ENCODE measurements around the gene UBE2V1. TPM values are rescaled to one million over a fixed set of nuclear protein-coding genes. Genes with fewer than 3 reads are reported as not detected.

The UBE2V1 gene
- total and polyA plus RNA-seq, 12 donors, result 57.4 to 242 (median 79.4) TPM

DNA sequence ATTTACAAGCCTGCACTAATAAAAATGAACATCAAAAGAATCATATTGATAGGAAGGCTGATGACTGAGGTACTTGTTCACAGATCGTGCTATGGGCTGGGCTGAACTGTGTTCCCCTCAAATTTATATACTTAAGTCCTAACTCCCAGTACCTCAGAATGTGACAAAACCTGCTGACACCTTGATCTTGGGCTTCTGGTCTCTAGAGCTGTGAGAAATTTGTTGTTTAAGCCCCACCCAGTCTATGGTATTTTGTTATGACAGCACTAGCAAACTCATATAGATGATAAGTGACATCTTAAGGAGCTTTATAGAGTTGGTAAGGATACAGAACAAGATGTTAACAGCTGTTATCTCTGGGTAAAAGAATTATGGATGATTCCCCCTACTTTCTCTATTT, 13.8 kb downstream of the UBE2V1 start:
- 61 to 79% (median 69%) methylated on average over 1 of the region's 1 CpG for WGBS, 4 donors
- no peak overlapping the region for H3K4me3 ChIP-seq
- H3K27ac ChIP-seq, result no peak overlapping the region
- TF ChIP-seq, protein P1, sequence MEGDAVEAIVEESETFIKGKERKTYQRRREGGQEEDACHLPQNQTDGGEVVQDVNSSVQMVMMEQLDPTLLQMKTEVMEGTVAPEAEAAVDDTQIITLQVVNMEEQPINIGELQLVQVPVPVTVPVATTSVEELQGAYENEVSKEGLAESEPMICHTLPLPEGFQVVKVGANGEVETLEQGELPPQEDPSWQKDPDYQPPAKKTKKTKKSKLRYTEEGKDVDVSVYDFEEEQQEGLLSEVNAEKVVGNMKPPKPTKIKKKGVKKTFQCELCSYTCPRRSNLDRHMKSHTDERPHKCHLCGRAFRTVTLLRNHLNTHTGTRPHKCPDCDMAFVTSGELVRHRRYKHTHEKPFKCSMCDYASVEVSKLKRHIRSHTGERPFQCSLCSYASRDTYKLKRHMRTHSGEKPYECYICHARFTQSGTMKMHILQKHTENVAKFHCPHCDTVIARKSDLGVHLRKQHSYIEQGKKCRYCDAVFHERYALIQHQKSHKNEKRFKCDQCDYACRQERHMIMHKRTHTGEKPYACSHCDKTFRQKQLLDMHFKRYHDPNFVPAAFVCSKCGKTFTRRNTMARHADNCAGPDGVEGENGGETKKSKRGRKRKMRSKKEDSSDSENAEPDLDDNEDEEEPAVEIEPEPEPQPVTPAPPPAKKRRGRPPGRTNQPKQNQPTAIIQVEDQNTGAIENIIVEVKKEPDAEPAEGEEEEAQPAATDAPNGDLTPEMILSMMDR (IDR thresholded peaks at IDR 0.05), result no peak
- TF ChIP-seq POLR2A (IDR thresholded peaks at IDR 0.05), result no peak
- no peaks in the 10 kb centered on the region for H3K27me3 ChIP-seq
- H3K9me3 ChIP-seq (replicated peaks in 1 of 3), result no peaks in the 10 kb centered on the region
- DNase-seq, result no peak
- H3K36me3 ChIP-seq (replicated peaks in 1 of 2), result peaks cover 0 to 25% of the 10 kb centered on the region in 2 donors
- peaks cover 11 to 36% of the 10 kb centered on the region in 2 donors for H3K4me1 ChIP-seq (replicated peaks in 1 of 2)
- intact Hi-C loops (cut with DNase I), result no loop called here

- Histone ChIP-seq H3K4me3 (no peak overlapping the region), H3K27me3 (no peaks in the 10 kb centered on the region), H3K36me3 (replicated peaks in 1 of 2) (peaks cover 0 to 25% of the 10 kb centered on the region in 2 donors), H3K27ac (no peak overlapping the region), H3K9me3 (replicated peaks in 1 of 3) (no peaks in the 10 kb centered on the region), H3K4me1 (replicated peaks in 1 of 2) (peaks cover 11 to 32% of the 10 kb centered on the region in 2 donors)
- intact Hi-C loops (cut with DNase I), result no loop called here
- no peak for TF ChIP-seq POLR2A (IDR thresholded peaks at IDR 0.05)
- TF ChIP-seq, protein P1 (IDR thresholded peaks at IDR 0.05), result no peak
- no peak for DNase-seq
- WGBS, 4 donors, result 71 to 78% (median 77%) methylated on average over 2 of the region's 2 CpGs
Measured at GRCh38 chr20:50098259-50098658, 14.7 kb downstream of the UBE2V1 start.

DNA sequence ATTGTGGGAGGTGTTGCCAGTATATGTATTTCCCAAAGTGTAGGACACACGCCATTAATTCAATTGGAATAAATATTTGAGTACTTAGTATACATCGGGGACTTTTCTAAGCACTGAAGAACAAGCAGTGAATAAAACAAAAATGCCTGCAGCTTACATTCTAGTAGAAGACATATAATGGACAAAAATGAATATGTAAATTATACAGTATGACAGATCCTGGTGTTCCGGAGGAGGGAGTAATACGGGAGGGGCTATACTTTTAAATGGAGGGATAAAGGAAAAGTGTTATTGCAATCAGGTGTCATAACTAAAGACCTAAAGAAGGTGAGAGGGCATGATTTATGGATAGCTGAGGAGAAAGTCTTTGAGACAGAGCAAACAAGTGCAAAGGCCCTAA, 15.1 kb downstream of the UBE2V1 start:
- Histone ChIP-seq H3K4me1 (replicated peaks in 1 of 2) (peaks cover 11 to 32% of the 10 kb centered on the region in 2 donors), H3K27me3 (no peaks in the 10 kb centered on the region), H3K9me3 (replicated peaks in 1 of 3) (no peaks in the 10 kb centered on the region), H3K36me3 (replicated peaks in 1 of 2) (peaks cover 0 to 26% of the 10 kb centered on the region in 2 donors), H3K4me3 (no peak overlapping the region), H3K27ac (no peak overlapping the region)
- intact Hi-C loops (cut with DNase I), result no loop called here
- DNase-seq, result no peak
- TF ChIP-seq POLR2A (IDR thresholded peaks at IDR 0.05), result no peak
- 92 to 97% (median 95%) methylated on average over 4 of the region's 4 CpGs for WGBS, 4 donors

DNA sequence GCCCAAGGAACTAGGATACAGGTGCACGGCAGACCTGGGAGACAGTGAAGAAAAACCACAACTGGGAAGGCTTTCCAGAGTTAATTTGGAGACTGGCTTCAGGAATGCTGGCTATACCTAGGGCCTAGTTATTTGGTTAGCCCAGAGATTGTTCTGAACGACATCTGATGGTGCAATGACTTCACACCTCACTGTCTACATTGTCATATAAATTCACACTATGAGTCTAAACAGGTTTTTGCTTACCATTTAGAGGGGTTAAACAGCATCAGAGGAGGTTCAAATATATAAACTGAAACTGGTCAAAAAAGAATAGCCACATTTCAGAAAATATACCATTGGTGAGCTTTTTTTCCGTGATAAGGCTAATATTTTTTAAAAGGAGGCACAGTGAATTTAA, 16.7 kb downstream of the UBE2V1 start:
- no peaks in the 10 kb centered on the region for H3K9me3 ChIP-seq (replicated peaks in 1 of 3)
- no peak overlapping the region for H3K4me3 ChIP-seq
- H3K27me3 ChIP-seq, result no peaks in the 10 kb centered on the region
- H3K4me1 ChIP-seq (replicated peaks in 1 of 2), result peaks cover 11 to 24% of the 10 kb centered on the region in 2 donors
- no peak for TF ChIP-seq POLR2A (IDR thresholded peaks at IDR 0.05)
- TF ChIP-seq, protein P1 (IDR thresholded peaks at IDR 0.05), result no peak
- WGBS, 4 donors, result 92 to 99% (median 95%) methylated on average over 3 of the region's 3 CpGs
- no peak overlapping the region for H3K27ac ChIP-seq
- no peak for DNase-seq
- intact Hi-C loops (cut with DNase I), result no loop called here
- H3K36me3 ChIP-seq (replicated peaks in 1 of 2), result peaks cover 0 to 32% of the 10 kb centered on the region in 2 donors

DNA sequence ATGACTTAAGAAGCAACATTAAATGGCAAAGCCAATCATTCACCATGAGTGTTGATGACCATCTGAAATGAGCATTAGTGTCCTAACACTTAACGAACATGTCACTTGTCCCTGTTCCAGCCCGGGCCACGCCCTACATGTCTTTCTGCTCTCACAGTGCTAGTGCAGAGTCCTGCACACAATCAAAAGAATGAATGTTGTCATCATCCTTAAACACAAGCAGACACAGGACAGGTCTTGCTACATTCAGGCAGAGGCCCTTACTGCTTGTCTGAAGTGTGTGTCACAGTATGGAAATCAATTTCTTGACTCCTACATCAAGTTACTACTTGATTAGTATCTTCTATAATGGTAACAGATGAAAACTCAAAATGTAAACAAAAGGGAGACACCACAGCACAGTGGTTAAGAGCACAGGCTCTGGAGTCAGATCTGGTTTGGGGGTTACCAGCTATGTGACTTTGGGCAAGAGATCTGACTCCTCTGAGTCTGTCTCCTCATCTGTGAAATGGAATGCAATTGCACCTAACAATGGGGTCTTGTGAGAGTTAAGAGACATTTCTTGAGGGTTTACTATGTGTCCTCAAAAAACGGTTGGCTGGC, 17.4 kb downstream of the UBE2V1 start:
- 76 to 91% (median 86%) methylated on average over 4 of the region's 4 CpGs for WGBS, 4 donors
- Histone ChIP-seq H3K27ac (no peak overlapping the region), H3K9me3 (replicated peaks in 1 of 3) (no peaks in the 10 kb centered on the region), H3K4me1 (replicated peaks in 1 of 2) (peaks cover 6 to 18% of the 10 kb centered on the region in 2 donors), H3K36me3 (replicated peaks in 1 of 2) (peaks cover 0 to 32% of the 10 kb centered on the region in 2 donors), H3K27me3 (no peaks in the 10 kb centered on the region), H3K4me3 (no peak overlapping the region)
- DNase-seq, result no peak
- TF ChIP-seq, protein P1 (IDR thresholded peaks at IDR 0.05), result no peak
- no peak for TF ChIP-seq POLR2A (IDR thresholded peaks at IDR 0.05)
- intact Hi-C loops (cut with DNase I), result no loop called here

Data from adrenal gland (tissue), 12 donors.